Measurements from ENCODE around the gene ASL. TPM values are rescaled to one million over a fixed set of nuclear protein-coding genes. Genes with fewer than 3 reads are reported as not detected.

Gene ASL
- total and polyA plus RNA-seq, 9 of the 15 experiments (the other 6 are each of a cell fraction or from before 2014, with no cell fraction given): 2.6 to 67.0 (median 33.3) TPM

GRCh38 chr7:66114743-66115649, 39.4 kb downstream of the ASL start, which contains the start of gene CRCP (continued):
- TF ChIP-seq PRPF4 (IDR thresholded peaks at IDR 0.05; ENCODE audit: insufficient read depth, low read depth, low read length, poor library complexity, severe bottlenecking): peak; percentile 81
- peak; percentile 98 for TF ChIP-seq POLR2A (conservative IDR thresholded peaks at IDR 0.05)
- no peak for TF ChIP-seq ZNF609 (CRISPR knock-in tag; IDR thresholded peaks at IDR 0.05; ENCODE audit: borderline replicate concordance)
- TF ChIP-seq MTA1 (IDR thresholded peaks at IDR 0.05; ENCODE audit: borderline replicate concordance): no peak
- peak; percentile 87 for TF ChIP-seq ATF6 (CRISPR knock-in tag; IDR thresholded peaks at IDR 0.05)
- TF ChIP-seq FIP1L1 (IDR thresholded peaks at IDR 0.05; ENCODE audit: low read depth, low read length, poor library complexity, severe bottlenecking): peak; percentile 93
- no peak for TF ChIP-seq CBX2 (IDR thresholded peaks at IDR 0.05; ENCODE audit: insufficient read depth, low read length, poor library complexity, severe bottlenecking)
- peak; percentile 98 for TF ChIP-seq POLR2G (IDR thresholded peaks at IDR 0.05; ENCODE audit: low read depth, low read length)
- peak; percentile 77; the same call in 1 of the 2 replicates for TF ChIP-seq ZNF76 (CRISPR knock-in tag; IDR thresholded peaks at IDR 0.05; ENCODE audit: borderline replicate concordance)
- peak; percentile 90 for TF ChIP-seq HNRNPL (IDR thresholded peaks at IDR 0.05; ENCODE audit: low read depth, low read length)
- no peak for TF ChIP-seq CC2D1A (IDR thresholded peaks at IDR 0.05)
- 0 out of 2 replicates have a peak, but pooled peaks have one; percentile 8 for TF ChIP-seq KLF10 (CRISPR knock-in tag; IDR thresholded peaks at IDR 0.05)
- no peak for TF ChIP-seq BDP1 (IDR thresholded peaks at IDR 0.05; ENCODE audit: insufficient read depth, insufficient read length)
- no peak for TF ChIP-seq XRCC5 (IDR thresholded peaks at IDR 0.05; ENCODE audit: low read depth, low read length)
- no peak for TF ChIP-seq ZSCAN32 (CRISPR knock-in tag; IDR thresholded peaks at IDR 0.05)
- peak; percentile 70 for TF ChIP-seq PML (IDR thresholded peaks at IDR 0.05; ENCODE audit: low read length)
- 0 out of 2 replicates have a peak, but pooled peaks have one; percentile 12 for TF ChIP-seq OTX1 (CRISPR knock-in tag; IDR thresholded peaks at IDR 0.05)
- TF ChIP-seq RBM15 (IDR thresholded peaks at IDR 0.05; ENCODE audit: insufficient read depth, low read length): no peak
- TF ChIP-seq MBD1 (CRISPR knock-in tag; IDR thresholded peaks at IDR 0.05): no peak

Measured in K562 (cell line).